Esophagus muscularis mucosa (tissue), 3 donors: ENCODE results near the gene PLXDC1.

ENCODE experiments used
- CTCF ChIP-seq, 3 experiments: fragments of 200-600 bp in 2 of 3; fragments of 450-650 bp in 1 of 3; sonication (generic) in 2 of 3; IDR thresholded peaks; one replicate each; pipeline ENCODE4 v1.5.1; 2017 to 2019; ENCODE audit warnings: antibody characterized with exemption in 3 of 3, mild to moderate bottlenecking in 2 of 3, moderate library complexity in 1 of 3
- POLR2A ChIP-seq: fragments of 450-650 bp; IDR thresholded peaks from one replicate; pipeline ENCODE4 v1.6.1; 2017; ENCODE audit warnings: antibody characterized with exemption, moderate library complexity, mild to moderate bottlenecking, low read depth
- POLR2AphosphoS5 ChIP-seq, 2 donors: sonication (generic); formaldehyde crosslinking; IDR thresholded peaks; one replicate each; pipeline ENCODE4 v1.6.1; 2017; ENCODE audit warnings: antibody characterized with exemption in 2 of 2

DNA sequence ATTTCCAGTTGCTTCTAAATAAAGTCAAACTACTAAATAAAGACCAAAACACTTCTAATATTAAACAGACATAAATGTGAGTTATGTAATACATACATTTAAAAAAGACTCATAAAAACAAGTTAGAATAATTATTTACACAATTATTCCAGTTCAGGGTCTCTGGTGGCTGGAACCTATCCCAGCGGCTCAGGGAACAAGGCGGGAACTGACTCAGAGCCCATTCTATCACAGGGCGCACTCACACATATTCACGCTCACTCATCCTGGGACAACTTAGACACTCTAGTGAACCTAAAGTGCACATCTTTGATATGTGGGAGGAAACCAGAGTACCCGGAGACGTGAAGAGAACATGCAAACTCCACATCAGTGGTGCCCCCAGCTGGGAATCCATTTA, 25.0 kb downstream of the PLXDC1 start:
- TF ChIP-seq CTCF (IDR thresholded peaks at IDR 0.05) (no peak), POLR2AphosphoS5 (IDR thresholded peaks at IDR 0.05) (no peak), POLR2A (no peak)
